Neural crest cell (in vitro differentiated cells): ENCODE measurements around the gene IRF8. TPM values are rescaled to one million over a fixed set of nuclear protein-coding genes. Genes with fewer than 3 reads are reported as not detected.

Source experiments
- DNase-seq: peaks from one replicate; pipeline ENCODE4 v3.0.0; 2021; ENCODE audit warnings: low read depth, mixed read lengths, low spot score
- H3K27ac Mint-ChIP-seq: one replicate; pipeline ENCODE4 v1.8.0; 2021; ENCODE audit warnings: mild to moderate bottlenecking, mixed read lengths; ENCODE audit not compliant: unreplicated experiment
- H3K27me3 Mint-ChIP-seq: 2 replicates; pipeline ENCODE4 v1.8.0; 2021; ENCODE audit warnings: low read depth, mild to moderate bottlenecking, mixed read lengths
- H3K36me3 Mint-ChIP-seq: 2 replicates; pipeline ENCODE4 v1.8.0; 2021; ENCODE audit warnings: low read depth, mild to moderate bottlenecking, mixed read lengths
- H3K4me1 Mint-ChIP-seq: 2 replicates; pipeline ENCODE4 v1.8.0; 2021; ENCODE audit warnings: mixed read lengths
- H3K4me3 Mint-ChIP-seq: one replicate; pipeline ENCODE4 v1.8.0; 2021; ENCODE audit warnings: mild to moderate bottlenecking, mixed read lengths
- H3K9me3 Mint-ChIP-seq: 2 replicates; pipeline ENCODE4 v1.8.0; 2021; ENCODE audit warnings: mixed read lengths
- CTCF ChIP-seq: fragments of 200-600 bp; sonication (generic); conservative IDR thresholded peaks from 2 replicates; pipeline ENCODE4 v1.5.0; 2021; ENCODE audit warnings: antibody characterized with exemption, mild to moderate bottlenecking
- total RNA-seq: library from RNA; stranded (reverse); gene quantifications from 2 replicates; pipeline ENCODE4 v1.2.1, GENCODE V29; 2021

The IRF8 gene
- total RNA-seq, 1 donor from 2014 or later = 0.19 TPM

DNA sequence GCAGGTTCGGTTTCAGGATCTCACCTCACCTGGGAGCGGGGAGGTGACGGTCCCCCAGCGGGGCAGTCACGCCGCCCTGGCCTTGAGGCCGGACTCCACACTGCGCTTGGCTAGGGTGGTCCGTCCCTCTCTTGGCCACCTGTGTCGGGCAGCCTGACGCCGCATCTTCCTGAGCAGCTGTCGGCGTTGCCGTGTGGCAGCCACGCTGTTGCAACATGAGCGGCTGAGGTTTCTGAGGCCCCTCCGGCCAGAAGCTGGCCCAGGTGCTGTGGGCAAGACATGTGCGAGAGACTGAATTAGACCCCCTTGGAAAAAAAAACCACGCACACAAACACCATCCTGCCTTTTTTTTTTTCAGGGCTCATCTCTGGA, 49.2 kb downstream of the IRF8 start:
- Mint-ChIP-seq H3K4me3 (no peak overlapping the region), H3K27me3 (peaks cover 33% of the 10 kb centered on the region)

GRCh38 chr16:85948616-85949265, 49.8 kb downstream of the IRF8 start:
- Mint-ChIP-seq H3K9me3 (no peaks in the 10 kb centered on the region), H3K27me3 (peaks cover 33% of the 10 kb centered on the region), H3K27ac (no peak overlapping the region), H3K36me3 (no peaks in the 10 kb centered on the region), H3K4me1 (peaks cover 8% of the 10 kb centered on the region), H3K4me3 (no peak overlapping the region)
- TF ChIP-seq CTCF = no peak
- DNase-seq = no peak

More for the DNA sequence above, 49.2 kb downstream of the IRF8 start:
- Mint-ChIP-seq H3K36me3 (no peaks in the 10 kb centered on the region), H3K4me1 (peaks cover 8% of the 10 kb centered on the region), H3K27ac (no peak overlapping the region), H3K9me3 (no peaks in the 10 kb centered on the region)
- TF ChIP-seq CTCF = no peak
- DNase-seq = no peak

GRCh38 chr16:85950136-85950918, 51.4 kb downstream of the IRF8 start:
- H3K9me3 Mint-ChIP-seq = no peaks in the 10 kb centered on the region
- H3K4me3 Mint-ChIP-seq = no peak overlapping the region
- no peak for TF ChIP-seq CTCF
- H3K27me3 Mint-ChIP-seq = peaks cover 22% of the 10 kb centered on the region
- DNase-seq = no peak
- peak overlapping the region; percentile 91 for H3K27ac Mint-ChIP-seq
- H3K36me3 Mint-ChIP-seq = no peaks in the 10 kb centered on the region
- peaks cover 3% of the 10 kb centered on the region for H3K4me1 Mint-ChIP-seq

DNA sequence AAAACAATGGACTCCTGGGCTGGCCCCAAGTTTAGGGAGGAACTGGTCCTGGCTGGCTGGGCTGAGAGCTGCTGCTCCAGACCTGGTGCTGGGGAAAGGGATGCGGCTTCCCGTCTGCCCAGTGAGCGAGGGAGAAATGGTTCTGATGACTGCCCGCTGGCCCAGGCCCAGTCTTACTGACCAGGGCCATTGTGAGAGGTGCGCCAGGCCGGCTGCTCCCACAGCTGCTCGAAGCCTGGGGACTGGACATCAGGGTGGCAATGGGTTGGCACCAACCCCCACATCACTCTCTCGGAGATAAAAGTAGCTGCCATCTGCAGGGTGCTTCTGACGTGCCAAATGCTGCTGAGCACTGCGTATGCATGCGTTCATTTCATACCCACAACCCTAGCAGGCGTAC, 53.2 kb downstream of the IRF8 start:
- no peaks in the 10 kb centered on the region for H3K4me1 Mint-ChIP-seq

GRCh38 chr16:85952811-85953210, 53.8 kb downstream of the IRF8 start:
- Mint-ChIP-seq H3K27ac (no peak overlapping the region), H3K4me3 (no peak overlapping the region), H3K27me3 (peaks cover 14% of the 10 kb centered on the region), H3K36me3 (no peaks in the 10 kb centered on the region), H3K4me1 (no peaks in the 10 kb centered on the region), H3K9me3 (no peaks in the 10 kb centered on the region)
- no peak for DNase-seq
- no peak for TF ChIP-seq CTCF

More for the DNA sequence above, 53.2 kb downstream of the IRF8 start:
- no peak for DNase-seq
- H3K27me3 Mint-ChIP-seq = peaks cover 18% of the 10 kb centered on the region
- no peaks in the 10 kb centered on the region for H3K36me3 Mint-ChIP-seq
- H3K4me3 Mint-ChIP-seq = no peak overlapping the region
- H3K27ac Mint-ChIP-seq = no peak overlapping the region
- no peak for TF ChIP-seq CTCF
- H3K9me3 Mint-ChIP-seq = no peaks in the 10 kb centered on the region
